ENCODE data around the gene PNP. TPM values are rescaled to one million over a fixed set of nuclear protein-coding genes. Genes with fewer than 3 reads are reported as not detected.

PNP gene
- total RNA-seq, 2 experiments from 2014 or later: 120 to 128 TPM

- H3K4me2 ChIP-seq (ENCODE audit: low read length): peak overlapping the region; percentile 89
- no peaks in the 10 kb centered on the region for H4K20me1 ChIP-seq (ENCODE audit: insufficient read depth, low read length)
- H3K9me3 ChIP-seq (ENCODE audit: low read length): no peaks in the 10 kb centered on the region
- H3K9me2 ChIP-seq (ENCODE audit: insufficient read depth, low read length): no peaks in the 10 kb centered on the region
- no peaks in the 10 kb centered on the region for H3K36me3 ChIP-seq (ENCODE audit: insufficient read depth, low read length)
- H3K4me1 ChIP-seq (ENCODE audit: insufficient read depth, low read length, poor library complexity, severe bottlenecking): peaks cover 52% of the 10 kb centered on the region
- H3K79me2 ChIP-seq (ENCODE audit: insufficient read depth, low read depth, low read length): no peaks in the 10 kb centered on the region
- no peak overlapping the region; the same call in 1 of the 2 replicates for H2AFZ ChIP-seq (ENCODE audit: low read length)
- intact Hi-C loops (cut with micrococcal nuclease; ENCODE audit: unreplicated experiment): no loop called here
- TF ChIP-seq EZH2phosphoT487 (IDR thresholded peaks at IDR 0.05; ENCODE audit: borderline replicate concordance, low read depth, low read length) (no peak), CTCF (conservative IDR thresholded peaks at IDR 0.05; ENCODE audit: low read length) (no peak)
- CTCF ChIA-PET (ENCODE audit: unreplicated experiment): interaction anchor here (0.6 kb wide), 2 partner anchors 20 to 49 kb away, joined by 3 read pairs; no protein-coding TSS in a partner anchor
- H3K27ac ChIP-seq (ENCODE audit: low read depth, low read length, poor library complexity, severe bottlenecking): peak overlapping the region; percentile 94
- POLR2A ChIA-PET: interaction anchor here (1.0 to 3.4 kb wide), 8 partner anchors 9 to 87 kb away, joined by 3 to 14 read pairs (median 4); partner anchors contain the start of genes APEX1, OSGEP, PIP4P1 and TEP1
- BruUV-seq (replicated peaks): no TSS peak
- no peak overlapping the region for H3K4me3 ChIP-seq (ENCODE audit: low read depth, low read length, poor library complexity, severe bottlenecking)
- no peak for DNase-seq (ENCODE audit: low spot score)
These were observed 40.4 kb upstream of the PNP start for GRCh38 chr14:20428802-20429201.

DNA sequence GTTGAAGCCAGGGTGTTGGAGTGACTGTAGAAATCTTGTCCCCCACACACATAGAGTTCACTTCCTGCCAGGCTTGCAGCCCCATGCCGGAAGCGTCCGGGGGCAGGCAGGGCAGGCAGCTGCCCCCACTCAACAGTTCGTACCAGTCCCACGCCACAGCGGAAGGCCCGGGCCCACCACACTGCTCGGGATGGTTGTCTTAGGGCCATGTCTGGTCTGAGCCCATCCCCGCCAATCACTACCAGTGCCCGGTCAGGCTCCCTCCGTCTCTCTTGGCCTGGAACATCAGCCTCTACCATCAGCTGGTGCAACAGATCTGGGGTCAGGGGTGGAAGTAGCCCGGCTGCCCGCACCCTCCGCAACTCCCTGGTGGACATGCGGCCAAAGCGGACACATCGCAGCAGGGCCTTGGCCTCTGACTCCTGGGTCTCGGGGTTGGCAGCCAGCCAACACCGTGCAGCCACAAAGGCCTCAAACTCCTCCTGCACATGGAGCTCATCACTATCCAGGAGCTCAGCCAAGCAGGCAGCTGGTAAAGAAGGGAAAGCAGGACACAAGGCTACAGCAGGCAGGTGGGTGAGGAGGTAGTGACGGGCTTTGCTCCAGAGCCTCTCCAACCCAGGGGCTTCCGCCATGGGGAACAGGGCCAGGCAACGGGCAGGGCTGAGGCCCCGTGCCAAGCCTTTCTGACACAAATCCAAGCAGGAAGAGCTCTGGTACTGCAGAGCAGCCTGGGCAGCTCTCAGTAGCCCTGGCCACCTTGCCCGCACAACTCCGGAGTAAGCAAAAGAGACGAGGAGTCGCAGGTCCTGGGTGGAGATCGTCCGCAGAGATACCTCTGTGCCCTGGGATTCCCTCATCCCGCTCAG is 39.2 kb upstream of the PNP start:
- no peaks in the 10 kb centered on the region for H3K79me2 ChIP-seq (ENCODE audit: insufficient read depth, low read depth, low read length)
- BruUV-seq (replicated peaks): no TSS peak
- TF ChIP-seq CTCF (conservative IDR thresholded peaks at IDR 0.05; ENCODE audit: low read length): no peak
- no peak for TF ChIP-seq EZH2phosphoT487 (IDR thresholded peaks at IDR 0.05; ENCODE audit: borderline replicate concordance, low read depth, low read length)
- H3K4me3 ChIP-seq (ENCODE audit: low read depth, low read length, poor library complexity, severe bottlenecking): no peak overlapping the region
- H4K20me1 ChIP-seq (ENCODE audit: insufficient read depth, low read length): no peaks in the 10 kb centered on the region
- peaks cover 47% of the 10 kb centered on the region for H3K4me1 ChIP-seq (ENCODE audit: insufficient read depth, low read length, poor library complexity, severe bottlenecking)
- CTCF ChIA-PET (ENCODE audit: unreplicated experiment): interaction anchor here (0.7 kb wide), 1 partner anchor 25 kb away, joined by 3 read pairs; the partner anchor contains the start of gene APEX1
- H3K27ac ChIP-seq (ENCODE audit: low read depth, low read length, poor library complexity, severe bottlenecking): no peak overlapping the region
- no peak overlapping the region for H2AFZ ChIP-seq (ENCODE audit: low read length)
- intact Hi-C loops (cut with micrococcal nuclease; ENCODE audit: unreplicated experiment): no loop called here
- POLR2A ChIA-PET: interaction anchor here (0.6 to 3.4 kb wide), 7 partner anchors 9 to 26 kb away, joined by 3 to 14 read pairs (median 4); partner anchors contain the start of genes APEX1 and OSGEP
- no peaks in the 10 kb centered on the region for H3K36me3 ChIP-seq (ENCODE audit: insufficient read depth, low read length)
- DNase-seq (ENCODE audit: low spot score): no peak
- no peak overlapping the region for H3K4me2 ChIP-seq (ENCODE audit: low read length)
- H3K9me2 ChIP-seq (ENCODE audit: insufficient read depth, low read length): no peaks in the 10 kb centered on the region
- no peaks in the 10 kb centered on the region for H3K9me3 ChIP-seq (ENCODE audit: low read length)

Data from OCI-LY7 (cell line).